Measurements from ENCODE around the gene GGNBP2.
A peak's percentile ranks its signal among the peaks of the same experiment; 100 is the strongest.

Gene GGNBP2

GRCh38 chr17:36542755-36543154 lies 2.0 kb upstream of the GGNBP2 start:
- peaks cover 0 to 1% of the 10 kb centered on the region in 2 experiments for H3K36me3 ChIP-seq (ENCODE audit: control insufficient read depth in 1 of 2, insufficient read depth in 2 of 2, low read length in 2 of 2)
- H3K79me2 ChIP-seq (ENCODE audit: control insufficient read depth, insufficient read depth, low read length, poor library complexity): peaks cover 16% of the 10 kb centered on the region
- no peak overlapping the region for H2BK5ac ChIP-seq (ENCODE audit: low read depth, low read length, poor library complexity)
- no CpG with 5 or more reads among the region's 15 CpGs for WGBS (ENCODE audit: extremely low coverage, insufficient coverage, insufficient read length)
- no peaks in the 10 kb centered on the region for H3K9me3 ChIP-seq (ENCODE audit: insufficient read depth, low read depth, low read length)
- no peak overlapping the region for H3K23ac ChIP-seq (ENCODE audit: low read length)
- H3K4me2 ChIP-seq (ENCODE audit: low read length): no peak overlapping the region
- H4K91ac ChIP-seq (ENCODE audit: low read depth, low read length): no peak overlapping the region
- no peak overlapping the region for H3K18ac ChIP-seq (ENCODE audit: low read length)
- no peak overlapping the region for H2BK120ac ChIP-seq (ENCODE audit: insufficient read depth, low read length, poor library complexity)
- H4K12ac ChIP-seq (ENCODE audit: low read depth, low read length): no peak overlapping the region
- H4K8ac ChIP-seq (ENCODE audit: low read depth, low read length): no peak overlapping the region
- no peaks in the 10 kb centered on the region for H3K27me3 ChIP-seq (ENCODE audit: insufficient read depth, low read length)
- no peak overlapping the region for H2BK12ac ChIP-seq (ENCODE audit: low read length)
- no peak overlapping the region for H3K27ac ChIP-seq (ENCODE audit: low read depth, low read length)
- no peak overlapping the region for H2AK5ac ChIP-seq (ENCODE audit: low read length)
- DNase-seq: no peak
- H3K14ac ChIP-seq (ENCODE audit: low read length): no peak overlapping the region
- H3K4ac ChIP-seq (ENCODE audit: low read depth, low read length): no peak overlapping the region
- peaks cover 16% of the 10 kb centered on the region for H3K79me1 ChIP-seq (ENCODE audit: low read length)
- no peak overlapping the region for H3K4me3 ChIP-seq (ENCODE audit: low read depth, low read length)
- H2AFZ ChIP-seq (ENCODE audit: insufficient read depth, low read length, poor library complexity): no peak overlapping the region
- no peak overlapping the region for H3K9ac ChIP-seq (ENCODE audit: low read length)
- peaks cover 0 to 3% of the 10 kb centered on the region in 2 experiments for H3K4me1 ChIP-seq (ENCODE audit: control insufficient read depth in 1 of 2, insufficient read depth in 2 of 2, low read length in 2 of 2)

GRCh38 chr17:36544044-36544306 lies 744 bp upstream of the GGNBP2 start:
- H3K23ac ChIP-seq (ENCODE audit: low read length): no peak overlapping the region
- H3K18ac ChIP-seq (ENCODE audit: low read length): peak overlapping the region; percentile 83
- peak overlapping the region; percentile 9 for H2AFZ ChIP-seq (ENCODE audit: insufficient read depth, low read length, poor library complexity)
- H2AK5ac ChIP-seq (ENCODE audit: low read length): peak overlapping the region; percentile 55
- no CpG with 5 or more reads among the region's 10 CpGs for WGBS (ENCODE audit: extremely low coverage, insufficient coverage, insufficient read length)
- no peaks in the 10 kb centered on the region for H3K36me3 ChIP-seq (ENCODE audit: control insufficient read depth in 1 of 2, insufficient read depth in 2 of 2, low read length in 2 of 2)
- H3K9me3 ChIP-seq (ENCODE audit: insufficient read depth, low read depth, low read length): no peaks in the 10 kb centered on the region
- peak overlapping the region; percentile 24 for H2BK120ac ChIP-seq (ENCODE audit: insufficient read depth, low read length, poor library complexity)
- peaks cover 16% of the 10 kb centered on the region for H3K79me1 ChIP-seq (ENCODE audit: low read length)
- peak overlapping the region; percentile 97 for H4K8ac ChIP-seq (ENCODE audit: low read depth, low read length)
- peak overlapping the region; percentile 87 for H3K4me2 ChIP-seq (ENCODE audit: low read length)
- H3K79me2 ChIP-seq (ENCODE audit: control insufficient read depth, insufficient read depth, low read length, poor library complexity): peaks cover 16% of the 10 kb centered on the region
- H2BK5ac ChIP-seq (ENCODE audit: low read depth, low read length, poor library complexity): peak overlapping the region; percentile 71
- peak overlapping the region; percentile 96 for H3K4me3 ChIP-seq (ENCODE audit: low read depth, low read length)
- peak overlapping the region; percentile 40 for H3K4ac ChIP-seq (ENCODE audit: low read depth, low read length)
- no peaks in the 10 kb centered on the region for H3K27me3 ChIP-seq (ENCODE audit: insufficient read depth, low read length)
- DNase-seq: peak in 1 of 2 donors; percentile 41
- H4K12ac ChIP-seq (ENCODE audit: low read depth, low read length): peak overlapping the region; percentile 80
- H3K4me1 ChIP-seq (ENCODE audit: control insufficient read depth in 1 of 2, insufficient read depth in 2 of 2, low read length in 2 of 2): peaks cover 0 to 3% of the 10 kb centered on the region in 2 experiments
- no peak overlapping the region for H2BK12ac ChIP-seq (ENCODE audit: low read length)
- peak overlapping the region; percentile 97 for H3K9ac ChIP-seq (ENCODE audit: low read length)
- H3K14ac ChIP-seq (ENCODE audit: low read length): peak overlapping the region; percentile 59
- peak overlapping the region; percentile 89 for H3K27ac ChIP-seq (ENCODE audit: low read depth, low read length)
- H4K91ac ChIP-seq (ENCODE audit: low read depth, low read length): peak overlapping the region; percentile 74

- Histone ChIP-seq H3K9ac (ENCODE audit: low read length) (peak overlapping the region; percentile 98), H3K36me3 (ENCODE audit: control insufficient read depth in 1 of 2, insufficient read depth in 2 of 2, low read length in 2 of 2) (peaks cover 0 to 2% of the 10 kb centered on the region in 2 experiments), H3K14ac (ENCODE audit: low read length) (peak overlapping the region; percentile 95), H3K27me3 (ENCODE audit: insufficient read depth, low read length) (no peaks in the 10 kb centered on the region), H3K4me2 (ENCODE audit: low read length) (peak overlapping the region; percentile 57), H3K23ac (ENCODE audit: low read length) (no peak overlapping the region), H3K4me3 (ENCODE audit: low read depth, low read length) (peak overlapping the region; percentile 96), H2AFZ (ENCODE audit: insufficient read depth, low read length, poor library complexity) (peak overlapping the region; percentile 20), H2BK120ac (ENCODE audit: insufficient read depth, low read length, poor library complexity) (peak overlapping the region; percentile 62), H3K18ac (ENCODE audit: low read length) (peak overlapping the region; percentile 92), H3K79me1 (ENCODE audit: low read length) (peaks cover 16% of the 10 kb centered on the region), H2AK5ac (ENCODE audit: low read length) (peak overlapping the region; percentile 21), H3K4me1 (ENCODE audit: control insufficient read depth in 1 of 2, insufficient read depth in 2 of 2, low read length in 2 of 2) (peaks cover 0 to 3% of the 10 kb centered on the region in 2 experiments), H4K91ac (ENCODE audit: low read depth, low read length) (peak overlapping the region; percentile 98), H3K79me2 (ENCODE audit: control insufficient read depth, insufficient read depth, low read length, poor library complexity) (peaks cover 16% of the 10 kb centered on the region), H4K8ac (ENCODE audit: low read depth, low read length) (peak overlapping the region; percentile 97), H2BK12ac (ENCODE audit: low read length) (no peak overlapping the region), H4K12ac (ENCODE audit: low read depth, low read length) (peak overlapping the region; percentile 95), H3K4ac (ENCODE audit: low read depth, low read length) (peak overlapping the region; percentile 74), H3K27ac (ENCODE audit: low read depth, low read length) (peak overlapping the region; percentile 96), H3K9me3 (ENCODE audit: insufficient read depth, low read depth, low read length) (no peaks in the 10 kb centered on the region), H2BK5ac (ENCODE audit: low read depth, low read length, poor library complexity) (peak overlapping the region; percentile 71)
- DNase-seq: no peak
- no CpG with 5 or more reads among the region's 38 CpGs for WGBS (ENCODE audit: extremely low coverage, insufficient coverage, insufficient read length)
These were observed 352 bp downstream of the GGNBP2 start for GRCh38 chr17:36545077-36545464.

GRCh38 chr17:36545465-36546417 lies 1.0 kb downstream of the GGNBP2 start:
- H2BK5ac ChIP-seq (ENCODE audit: low read depth, low read length, poor library complexity): peak overlapping the region; percentile 82
- H4K12ac ChIP-seq (ENCODE audit: low read depth, low read length): peak overlapping the region; percentile 85
- H3K4me3 ChIP-seq (ENCODE audit: low read depth, low read length): peak overlapping the region; percentile 94
- peak overlapping the region; percentile 53 for H2AFZ ChIP-seq (ENCODE audit: insufficient read depth, low read length, poor library complexity)
- H2BK120ac ChIP-seq (ENCODE audit: insufficient read depth, low read length, poor library complexity): peak overlapping the region; percentile 80
- DNase-seq: peak; percentile 96 to 97
- peaks cover 16% of the 10 kb centered on the region for H3K79me1 ChIP-seq (ENCODE audit: low read length)
- peak overlapping the region; percentile 41 for H4K91ac ChIP-seq (ENCODE audit: low read depth, low read length)
- H3K9me3 ChIP-seq (ENCODE audit: insufficient read depth, low read depth, low read length): no peaks in the 10 kb centered on the region
- H3K18ac ChIP-seq (ENCODE audit: low read length): peak overlapping the region; percentile 95
- peaks cover 0 to 2% of the 10 kb centered on the region in 2 experiments for H3K36me3 ChIP-seq (ENCODE audit: control insufficient read depth in 1 of 2, insufficient read depth in 2 of 2, low read length in 2 of 2)
- peak overlapping the region; percentile 92 for H4K8ac ChIP-seq (ENCODE audit: low read depth, low read length)
- peaks cover 0 to 3% of the 10 kb centered on the region in 2 experiments for H3K4me1 ChIP-seq (ENCODE audit: control insufficient read depth in 1 of 2, insufficient read depth in 2 of 2, low read length in 2 of 2)
- peak overlapping the region; percentile 88 for H3K4me2 ChIP-seq (ENCODE audit: low read length)
- peak overlapping the region; percentile 75 for H3K9ac ChIP-seq (ENCODE audit: low read length)
- peak overlapping the region; percentile 93 for H3K14ac ChIP-seq (ENCODE audit: low read length)
- peaks cover 16% of the 10 kb centered on the region for H3K79me2 ChIP-seq (ENCODE audit: control insufficient read depth, insufficient read depth, low read length, poor library complexity)
- H2BK12ac ChIP-seq (ENCODE audit: low read length): no peak overlapping the region
- H3K27me3 ChIP-seq (ENCODE audit: insufficient read depth, low read length): no peaks in the 10 kb centered on the region
- peak overlapping the region; percentile 81 for H2AK5ac ChIP-seq (ENCODE audit: low read length)
- no peak overlapping the region for H3K23ac ChIP-seq (ENCODE audit: low read length)
- no CpG with 5 or more reads among the region's 60 CpGs for WGBS (ENCODE audit: extremely low coverage, insufficient coverage, insufficient read length)
- H3K27ac ChIP-seq (ENCODE audit: low read depth, low read length): peak overlapping the region; percentile 91
- peak overlapping the region; percentile 93 for H3K4ac ChIP-seq (ENCODE audit: low read depth, low read length)
